Endothelial cell of umbilical vein (primary cell): Measurements from ENCODE around the gene PTPN13. TPM values are rescaled to one million over a fixed set of nuclear protein-coding genes. Genes with fewer than 3 reads are reported as not detected.

ENCODE experiments used
- BruUV-seq: library from RNA; stranded (reverse); fragments of 400-500 nt; replicated peaks from 2 replicates; lab custom pipeline; 2021; lab: Mats Ljungman, UMichigan
- CTCF ChIA-PET: fragments of 300-600, 350-600 bp; sonication (Branson Sonifier 250); formaldehyde crosslinking; loops from one replicate; lab custom pipeline; 2021; ENCODE audit warnings: antibody characterized with exemption, inconsistent platforms; lab: Charles Lee
- POLR2A ChIA-PET: fragments of 300-600, 350-600 bp; sonication (Branson Sonifier 250); formaldehyde crosslinking; loops from one replicate; lab custom pipeline; 2021; ENCODE audit warnings: antibody characterized with exemption, inconsistent platforms; lab: Charles Lee
- DNase-seq: peaks from one replicate; pipeline ENCODE4 v3.0.0-alpha.2; 2011; ENCODE audit warnings: low read depth, low spot score
- FAIRE-seq: peaks from 2 replicates; lab custom pipeline; 2011; peaks lifted over from hg19 to GRCh38; lab: Jason Lieb, UNC
- H2AFZ ChIP-seq: 2 replicates; pipeline ENCODE4 v1.6.0; 2012; ENCODE audit warnings: low read depth, low read length, control low read depth, inconsistent platforms
- H3K27ac ChIP-seq: 2 replicates; pipeline ENCODE4 v1.5.1; 2011; ENCODE audit warnings: low read depth, mild to moderate bottlenecking, control low read depth, low read length, moderate library complexity; ENCODE audit not compliant: insufficient read depth
- H3K27me3 ChIP-seq, 2 experiments: 2 replicates each; pipeline versions ENCODE4 v1.6.0 to v1.6.1; 2011; ENCODE audit warnings: low read length in 2 of 2, mixed read lengths in 1 of 2; ENCODE audit not compliant: control insufficient read depth in 2 of 2, insufficient read depth in 2 of 2
- H3K36me3 ChIP-seq, 2 experiments: 2 replicates in 1 of 2; 3 replicates in 1 of 2; pipeline ENCODE4 v1.5.1; 2011; ENCODE audit warnings: low read length in 2 of 2, mild to moderate bottlenecking in 1 of 2, moderate library complexity in 1 of 2; ENCODE audit not compliant: control insufficient read depth in 2 of 2, insufficient read depth in 2 of 2; ENCODE audit errors: extremely low read depth in 1 of 2
- H3K4me1 ChIP-seq: 3 replicates; pipeline ENCODE4 v1.5.1; 2011; ENCODE audit warnings: mild to moderate bottlenecking, low read length; ENCODE audit not compliant: control insufficient read depth, insufficient read depth; ENCODE audit errors: extremely low read depth
- H3K4me2 ChIP-seq: 2 replicates; pipeline ENCODE4 v1.6.1; 2011; ENCODE audit warnings: low read length, control low read depth, mixed read lengths; ENCODE audit not compliant: insufficient read depth
- H3K4me3 ChIP-seq, 3 experiments: fragments of 200-600 bp in 1 of 3; sonication (generic), shearing (Covaris generic) in 1 of 3; replicated peaks in 1 of 3; 2 replicates each; pipeline ENCODE4 v1.5.1; 2011 to 2016; ENCODE audit warnings: control low read depth in 3 of 3, low read length in 3 of 3, mild to moderate bottlenecking in 2 of 3, inconsistent platforms in 1 of 3, low read depth in 1 of 3, moderate library complexity in 1 of 3; ENCODE audit not compliant: insufficient read depth in 1 of 3
- H3K79me2 ChIP-seq: 2 replicates; pipeline ENCODE4 v1.6.0; 2012; ENCODE audit warnings: low read length, inconsistent platforms; ENCODE audit not compliant: control insufficient read depth, insufficient read depth
- H3K9ac ChIP-seq: replicated peaks from 2 replicates; pipeline ENCODE3; 2011; ENCODE audit warnings: low read length, control low read depth; ENCODE audit not compliant: insufficient read depth; ENCODE audit errors: extremely low read depth
- H3K9me1 ChIP-seq: replicated peaks from 3 replicates; pipeline ENCODE4 v1.6.0; 2011; ENCODE audit warnings: mild to moderate bottlenecking, low read length; ENCODE audit not compliant: control insufficient read depth, insufficient read depth; ENCODE audit errors: extremely low read depth
- H3K9me3 ChIP-seq: replicated peaks from 2 replicates; pipeline ENCODE4 v1.5.1; 2012; ENCODE audit warnings: low read length, inconsistent platforms; ENCODE audit not compliant: control insufficient read depth, insufficient read depth
- H4K20me1 ChIP-seq: replicated peaks from 2 replicates; pipeline ENCODE3; 2011; ENCODE audit warnings: mild to moderate bottlenecking, low read length; ENCODE audit not compliant: control insufficient read depth, insufficient read depth; ENCODE audit errors: extremely low read depth
- CTCF ChIP-seq, 2 donors: IDR thresholded peaks; 1 replicate in 1 of 2; 2 replicates in 1 of 2; pipeline ENCODE4 v1.5.1; 2011; ENCODE audit warnings: low read length in 2 of 2, mild to moderate bottlenecking in 2 of 2, moderate library complexity in 2 of 2, control low read depth in 1 of 2, inconsistent platforms in 1 of 2, low read depth in 1 of 2; ENCODE audit not compliant: insufficient read depth in 1 of 2; ENCODE audit errors: extremely low read depth in 1 of 2
- GATA2 ChIP-seq: IDR thresholded peaks from 2 replicates; pipeline ENCODE4 v1.7.0; 2011; ENCODE audit warnings: low read depth, mild to moderate bottlenecking, moderate library complexity, mixed read lengths, low read length; ENCODE audit not compliant: insufficient read length, insufficient read depth
- JUN ChIP-seq: IDR thresholded peaks from 2 replicates; pipeline ENCODE4 v1.6.1; 2011; ENCODE audit warnings: borderline replicate concordance, low read depth; ENCODE audit not compliant: insufficient read length, insufficient read depth
- MYC ChIP-seq: IDR thresholded peaks from one replicate; pipeline ENCODE4 v1.6.1; 2011; ENCODE audit warnings: mild to moderate bottlenecking, low read depth, low read length
- POLR2AphosphoS5 ChIP-seq: IDR thresholded peaks from 2 replicates; pipeline ENCODE4 v1.6.1; 2012; ENCODE audit warnings: low read depth, mild to moderate bottlenecking, control low read depth, low read length, moderate library complexity; ENCODE audit not compliant: insufficient read depth
- dilution Hi-C: fragments of 300-500 bp; cut with MboI; formaldehyde crosslinking; loops from one replicate; pipeline ENCODE4 v1.15.0; 2019; ENCODE audit warnings: low sequenced_read_pairs; ENCODE audit not compliant: extremely low pct_ligation_motif_present
- intact Hi-C: fragments of 100-400 bp; cut with micrococcal nuclease; formaldehyde crosslinking; loops from one replicate; pipeline ENCODE4 v1.10.0; 2022
- polyA plus RNA-seq, 4 experiments: library from polyadenylated mRNA; depleted of rRNA in 3 of 4; stranded (reverse) in 3 of 4; unstranded in 1 of 4; fragments of >200 nt; gene quantifications; 2 replicates each; pipeline versions ENCODE4 v1.2.1 to v1.2.3, GENCODE V29; 2011 to 2012; ENCODE audit warnings: missing spikeins in 1 of 4
- total RNA-seq: library from RNA; stranded (reverse); gene quantifications from 2 replicates; pipeline ENCODE4 v1.2.3, GENCODE V29; 2021

PTPN13 gene
- total and polyA plus RNA-seq, 2 donors (not counting 3 experiments of a cell fraction or from before 2014, with no cell fraction given), result 0.69 to 2.9 TPM

DNA sequence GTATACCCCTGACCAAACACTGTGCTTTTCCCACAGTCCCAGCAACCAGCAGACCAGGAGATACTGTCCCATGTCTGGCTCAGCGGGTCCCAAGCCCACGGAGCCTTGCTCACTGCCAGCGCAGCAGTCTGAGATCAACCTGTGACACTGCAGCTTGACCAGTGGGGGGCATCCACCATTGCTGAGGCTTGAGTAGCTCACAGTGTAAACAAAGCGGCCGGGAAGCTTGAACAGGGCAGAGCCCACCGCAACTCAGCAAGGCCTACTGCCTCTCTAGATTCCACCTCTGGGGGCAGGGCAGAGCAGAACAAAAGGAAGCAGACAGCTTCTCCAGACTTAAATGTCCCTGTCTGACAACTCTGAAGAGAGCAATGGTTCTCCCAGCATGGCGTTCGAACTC is 197.0 kb downstream of the PTPN13 start:
- no peaks in the 10 kb centered on the region for H3K79me2 ChIP-seq
- no peaks in the 10 kb centered on the region for H3K36me3 ChIP-seq
- H2AFZ ChIP-seq, result no peak overlapping the region
- FAIRE-seq (no peak), DNase-seq (no peak)
- no peaks in the 10 kb centered on the region for H3K9me1 ChIP-seq
- dilution Hi-C loops, result no loop called here
- H3K9ac ChIP-seq, result no peak overlapping the region
- no peaks in the 10 kb centered on the region for H4K20me1 ChIP-seq
- ChIA-PET CTCF (no interaction called here), POLR2A (no interaction called here)
- no peaks in the 10 kb centered on the region for H3K9me3 ChIP-seq
- H3K4me3 ChIP-seq, result no peak overlapping the region
- no peaks in the 10 kb centered on the region for H3K27me3 ChIP-seq
- no peak for TF ChIP-seq GATA2
- TF ChIP-seq CTCF (IDR thresholded peaks at IDR 0.05; ENCODE audit: extremely low read depth in 1 of 2, insufficient read depth in 1 of 2, low read depth in 1 of 2, low read length in 2 of 2), result peak in 1 of 2 donors; percentile 1
- TF ChIP-seq POLR2AphosphoS5, result no peak
- no peak for TF ChIP-seq JUN
- no peaks in the 10 kb centered on the region for H3K4me1 ChIP-seq
- intact Hi-C loops, result no loop called here
- no peak overlapping the region for H3K27ac ChIP-seq
- H3K4me2 ChIP-seq, result no peak overlapping the region
- no TSS peak for BruUV-seq

DNA sequence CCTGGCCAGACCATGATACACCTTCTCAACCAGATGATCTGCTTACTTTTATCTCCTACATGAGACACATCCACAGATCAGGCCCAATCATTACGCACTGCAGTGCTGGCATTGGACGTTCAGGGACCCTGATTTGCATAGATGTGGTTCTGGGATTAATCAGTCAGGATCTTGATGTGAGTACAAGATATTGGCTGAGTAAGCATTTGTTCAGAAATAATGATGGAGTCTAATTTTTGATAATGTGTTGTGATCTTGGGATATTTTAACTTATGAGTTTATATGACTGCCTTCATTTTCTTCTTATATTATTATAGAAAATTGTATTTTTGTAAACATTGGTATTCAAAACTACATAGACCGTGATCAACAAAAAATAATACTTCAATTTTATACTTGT is 215.7 kb downstream of the PTPN13 start:
- intact Hi-C loops, result no loop called here
- no peaks in the 10 kb centered on the region for H3K36me3 ChIP-seq

More for the DNA sequence above, 215.7 kb downstream of the PTPN13 start:
- dilution Hi-C loops, result no loop called here
- Histone ChIP-seq H2AFZ (no peak overlapping the region), H3K79me2 (no peaks in the 10 kb centered on the region), H4K20me1 (no peaks in the 10 kb centered on the region), H3K27me3 (no peaks in the 10 kb centered on the region), H3K9ac (no peak overlapping the region), H3K9me3 (no peaks in the 10 kb centered on the region), H3K4me3 (no peak overlapping the region), H3K4me2 (no peak overlapping the region), H3K4me1 (no peaks in the 10 kb centered on the region), H3K9me1 (no peaks in the 10 kb centered on the region), H3K27ac (no peak overlapping the region)
- ChIA-PET CTCF (no interaction called here), POLR2A (no interaction called here)
- DNase-seq, result no peak
- TF ChIP-seq MYC, result no peak
- no TSS peak for BruUV-seq
- FAIRE-seq, result peak; percentile 31
